GM23248 (cell line): ENCODE data around the gene CCDC85C. TPM values are rescaled to one million over a fixed set of nuclear protein-coding genes. Genes with fewer than 3 reads are reported as not detected.

Experiments used
- DNase-seq: peaks from one replicate; pipeline ENCODE4 v3.0.0-alpha.2; 2015
- H2AFZ ChIP-seq: fragments of 200-600 bp; sonication (generic); 2 replicates; pipeline ENCODE4 v1.6.1; 2016; ENCODE audit warnings: antibody characterized with exemption
- H3F3A ChIP-seq: fragments of 200-600 bp; sonication (generic); 2 replicates; pipeline ENCODE4 v1.6.1; 2016; ENCODE audit warnings: mild to moderate bottlenecking, antibody characterized with exemption, mixed run types; ENCODE audit not compliant: insufficient read depth
- H3K27ac ChIP-seq: fragments of 200-600 bp; sonication (generic); 2 replicates; pipeline ENCODE4 v1.5.1; 2016; ENCODE audit warnings: mild to moderate bottlenecking
- H3K27me3 ChIP-seq: fragments of 200-600 bp; sonication (generic); replicated peaks from 2 replicates; pipeline ENCODE4 v1.6.1; 2016; ENCODE audit warnings: mild to moderate bottlenecking; ENCODE audit not compliant: insufficient read depth
- H3K36me3 ChIP-seq: fragments of 200-600 bp; sonication (generic); 2 replicates; pipeline ENCODE4 v1.6.1; 2016; ENCODE audit warnings: low read depth, mild to moderate bottlenecking
- H3K4me1 ChIP-seq: fragments of 200-600 bp; sonication (generic); 2 replicates; pipeline ENCODE4 v1.6.1; 2016; ENCODE audit warnings: mild to moderate bottlenecking; ENCODE audit not compliant: insufficient read depth
- H3K4me2 ChIP-seq: fragments of 200-600 bp; sonication (generic); one replicate; pipeline ENCODE4 v1.6.1; 2016; ENCODE audit warnings: mild to moderate bottlenecking; ENCODE audit not compliant: unreplicated experiment
- H3K4me3 ChIP-seq: fragments of 200-600 bp; sonication (generic); 2 replicates; pipeline ENCODE4 v1.5.1; 2016; ENCODE audit warnings: mild to moderate bottlenecking
- H3K79me2 ChIP-seq: fragments of 200-600 bp; sonication (generic); 2 replicates; pipeline ENCODE4 v1.6.1; 2016; ENCODE audit warnings: mild to moderate bottlenecking; ENCODE audit not compliant: insufficient read depth
- H3K9ac ChIP-seq: fragments of 200-600 bp; sonication (generic); 2 replicates; pipeline ENCODE4 v1.6.1; 2016; ENCODE audit warnings: mild to moderate bottlenecking
- H3K9me2 ChIP-seq: fragments of 200-600 bp; sonication (generic); 2 replicates; pipeline ENCODE4 v1.6.1; 2016; ENCODE audit warnings: mixed run types, mild to moderate bottlenecking, moderate library complexity; ENCODE audit not compliant: insufficient read depth
- H3K9me3 ChIP-seq: fragments of 200-600 bp; sonication (generic); one replicate; pipeline ENCODE4 v1.6.1; 2017; ENCODE audit warnings: low read depth
- H4K20me1 ChIP-seq: fragments of 200-600 bp; sonication (generic); 2 replicates; pipeline ENCODE4 v1.6.0; 2016; ENCODE audit not compliant: insufficient read depth
- EZH2 ChIP-seq: fragments of 200-600 bp; sonication (generic); IDR thresholded peaks from 2 replicates; pipeline ENCODE4 v1.6.1; 2018; ENCODE audit warnings: antibody characterized with exemption, mild to moderate bottlenecking; ENCODE audit not compliant: insufficient read depth, poor library complexity, severe bottlenecking
- EZH2phosphoT487 ChIP-seq: fragments of 200-600 bp; sonication (generic); IDR thresholded peaks from 2 replicates; pipeline ENCODE4 v1.6.1; 2018; ENCODE audit warnings: antibody characterized with exemption, moderate library complexity, mild to moderate bottlenecking, low read depth; ENCODE audit not compliant: insufficient read depth
- WGBS, 2 experiments: methylation state at CpG; one replicate each; pipeline ENCODE4 v1.1.6; 2015 to 2017; ENCODE audit warnings: low lambda C conversion rate in 2 of 2, low coverage in 1 of 2; ENCODE audit errors: missing lambda C conversion rate in 2 of 2; 5-methylcytosine and 5-hydroxymethylcytosine counted together
- in situ Hi-C: fragments of 300-500 bp; cut with MboI; formaldehyde crosslinking; loops from 2 replicates; pipeline ENCODE4 v1.15.0; 2020
- polyA plus RNA-seq: library from polyadenylated mRNA; unstranded; fragments of >200 nt; fragmentation: Nextera tagmentation; extraction: Ambion mirVana; gene quantifications from 2 replicates; pipeline ENCODE4 v1.2.1, GENCODE V29; 2016
- total RNA-seq: library from RNA; depleted of rRNA; stranded (reverse); fragments of >200 nt; shearing (Covaris generic); gene quantifications from 2 replicates; pipeline ENCODE4 v1.2.3, GENCODE V29; 2014

Gene CCDC85C
- total and polyA plus RNA-seq, 2 experiments from 2014 or later, result 0.68 to 11.0 TPM

DNA sequence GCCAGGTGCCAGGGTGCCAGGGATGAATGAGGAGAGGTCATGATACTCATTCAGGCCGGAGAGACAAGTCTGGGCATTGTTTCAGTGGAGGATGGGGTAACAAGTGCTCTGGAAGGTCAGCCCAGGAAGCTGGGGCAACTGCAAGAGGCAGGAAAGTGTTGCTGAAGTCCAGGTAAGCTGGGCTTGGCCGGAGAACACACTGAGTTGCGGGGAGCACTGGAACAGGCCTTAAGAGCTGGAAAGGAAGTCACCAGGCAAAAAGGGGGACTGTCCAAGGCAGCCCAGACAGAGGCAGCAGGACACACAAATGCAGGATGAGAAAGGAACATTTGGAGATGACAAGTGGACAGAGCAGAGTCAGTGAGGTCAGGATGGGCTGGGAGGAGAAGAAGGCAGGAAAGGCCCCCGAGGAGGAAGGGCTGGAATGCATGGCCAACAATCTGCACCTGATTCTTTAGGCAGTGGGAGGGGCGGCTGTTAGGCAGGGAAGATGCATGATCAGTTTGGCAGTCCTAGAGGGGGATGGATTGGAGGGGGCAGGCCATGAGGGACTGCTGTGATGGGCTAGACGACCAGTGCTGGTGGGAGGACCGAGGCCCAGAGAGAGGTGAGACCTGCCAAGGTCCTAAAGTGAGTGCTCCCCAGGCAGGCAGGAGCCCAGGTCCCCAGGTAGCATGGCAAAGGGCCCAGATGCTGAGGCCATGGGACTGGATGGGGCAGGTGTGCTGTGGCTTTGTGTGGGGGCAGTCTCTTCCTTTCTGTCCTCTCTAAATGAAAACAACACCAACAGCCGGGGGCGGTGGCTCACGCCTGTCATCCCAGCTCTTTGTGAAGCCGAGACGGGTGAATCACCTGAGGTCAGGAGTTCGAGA is 23.7 kb upstream of the CCDC85C start:
- H3K4me1 ChIP-seq, result peaks cover 15% of the 10 kb centered on the region
- H3K27ac ChIP-seq, result no peak overlapping the region
- H2AFZ ChIP-seq, result no peak overlapping the region
- DNase-seq, result peak; percentile 25
- H3K79me2 ChIP-seq, result no peaks in the 10 kb centered on the region
- H3K9me2 ChIP-seq, result no peaks in the 10 kb centered on the region
- TF ChIP-seq EZH2phosphoT487 (no peak), EZH2 (no peak)
- H4K20me1 ChIP-seq, result no peaks in the 10 kb centered on the region
- 73% methylated on average over 13 of the region's 13 CpGs for WGBS, 2 experiments
- H3K4me2 ChIP-seq, result no peak overlapping the region
- no peaks in the 10 kb centered on the region for H3K27me3 ChIP-seq
- H3K9ac ChIP-seq, result no peak overlapping the region
- in situ Hi-C loops, result no loop called here
- H3F3A ChIP-seq, result peaks cover 10% of the 10 kb centered on the region
- no peak overlapping the region for H3K4me3 ChIP-seq
- H3K36me3 ChIP-seq, result no peaks in the 10 kb centered on the region
- no peaks in the 10 kb centered on the region for H3K9me3 ChIP-seq

DNA sequence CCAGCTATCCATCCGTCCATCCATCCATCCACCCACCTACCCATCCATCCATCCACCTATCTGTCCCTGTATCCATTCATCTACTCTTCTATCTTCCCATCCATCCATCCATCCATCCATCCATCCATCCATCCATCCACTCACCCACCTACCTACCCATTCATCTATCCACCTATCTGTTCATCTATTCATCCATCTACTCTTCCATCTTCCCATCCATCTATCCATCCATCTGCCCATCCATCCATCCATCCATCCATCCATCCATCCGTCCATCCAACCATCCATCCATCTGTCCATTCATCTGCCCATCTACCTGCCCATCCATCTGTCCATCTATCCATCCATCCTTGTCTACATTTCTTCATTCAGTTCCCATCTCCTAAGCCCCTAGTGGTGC is 23.1 kb upstream of the CCDC85C start:
- Histone ChIP-seq H3K27me3 (no peaks in the 10 kb centered on the region), H2AFZ (no peak overlapping the region), H3K36me3 (no peaks in the 10 kb centered on the region), H3K9me3 (no peaks in the 10 kb centered on the region), H3K9ac (no peak overlapping the region), H3K9me2 (no peaks in the 10 kb centered on the region), H3K4me3 (no peak overlapping the region), H3K27ac (no peak overlapping the region), H3K4me1 (peaks cover 21% of the 10 kb centered on the region), H3F3A (peaks cover 17% of the 10 kb centered on the region), H4K20me1 (no peaks in the 10 kb centered on the region), H3K4me2 (no peak overlapping the region), H3K79me2 (no peaks in the 10 kb centered on the region)
- no peak for DNase-seq
- 76 to 84% methylated on average over 2 of the region's 2 CpGs for WGBS, 2 experiments
- TF ChIP-seq EZH2, result no peak
- no peak for TF ChIP-seq EZH2phosphoT487
- in situ Hi-C loops, result no loop called here

- Histone ChIP-seq H4K20me1 (no peaks in the 10 kb centered on the region), H3K4me1 (peaks cover 26% of the 10 kb centered on the region), H3K27ac (no peak overlapping the region), H2AFZ (no peak overlapping the region), H3K4me2 (no peak overlapping the region), H3K79me2 (no peaks in the 10 kb centered on the region), H3K4me3 (no peak overlapping the region), H3K36me3 (no peaks in the 10 kb centered on the region), H3K9me3 (no peaks in the 10 kb centered on the region), H3K9me2 (no peaks in the 10 kb centered on the region), H3K9ac (no peak overlapping the region), H3F3A (peaks cover 21% of the 10 kb centered on the region), H3K27me3 (no peaks in the 10 kb centered on the region)
- WGBS, 2 experiments, result 80% methylated on average over 11 of the region's 11 CpGs
- TF ChIP-seq EZH2 (no peak), EZH2phosphoT487 (no peak)
- DNase-seq, result no peak
- in situ Hi-C loops, result no loop called here
These were observed 22.1 kb upstream of the CCDC85C start for GRCh38 chr14:99626041-99626648.

GRCh38 chr14:99625476-99625875 is 21.5 kb upstream of the CCDC85C start:
- Histone ChIP-seq H3K4me3 (no peak overlapping the region), H3K4me2 (no peak overlapping the region), H3K9me2 (no peaks in the 10 kb centered on the region), H3K79me2 (no peaks in the 10 kb centered on the region), H4K20me1 (no peaks in the 10 kb centered on the region), H3K27me3 (no peaks in the 10 kb centered on the region), H3K27ac (no peak overlapping the region), H3K36me3 (no peaks in the 10 kb centered on the region), H3K9me3 (no peaks in the 10 kb centered on the region), H2AFZ (no peak overlapping the region), H3K9ac (no peak overlapping the region), H3K4me1 (peaks cover 26% of the 10 kb centered on the region), H3F3A (peaks cover 21% of the 10 kb centered on the region)
- 77 to 85% methylated on average over 3 of the region's 3 CpGs for WGBS, 2 experiments
- in situ Hi-C loops, result no loop called here
- TF ChIP-seq EZH2phosphoT487, result no peak
- no peak for TF ChIP-seq EZH2
- DNase-seq, result no peak
